ENCODE results near the gene DCTN3. TPM values are rescaled to one million over a fixed set of nuclear protein-coding genes. Genes with fewer than 3 reads are reported as not detected.

Gene DCTN3
- total RNA-seq, 2 donors from 2014 or later: 65.2 to 76.3 TPM

GRCh38 chr9:34568133-34568532 is 52.2 kb downstream of the DCTN3 start:
- H3K27me3 ChIP-seq: no peaks in the 10 kb centered on the region
- no peaks in the 10 kb centered on the region for H3K9me3 ChIP-seq
- DNase-seq: no peak
- no peak overlapping the region for H3K4me3 ChIP-seq
- H3K36me3 ChIP-seq: no peaks in the 10 kb centered on the region
- TF ChIP-seq, protein P1, sequence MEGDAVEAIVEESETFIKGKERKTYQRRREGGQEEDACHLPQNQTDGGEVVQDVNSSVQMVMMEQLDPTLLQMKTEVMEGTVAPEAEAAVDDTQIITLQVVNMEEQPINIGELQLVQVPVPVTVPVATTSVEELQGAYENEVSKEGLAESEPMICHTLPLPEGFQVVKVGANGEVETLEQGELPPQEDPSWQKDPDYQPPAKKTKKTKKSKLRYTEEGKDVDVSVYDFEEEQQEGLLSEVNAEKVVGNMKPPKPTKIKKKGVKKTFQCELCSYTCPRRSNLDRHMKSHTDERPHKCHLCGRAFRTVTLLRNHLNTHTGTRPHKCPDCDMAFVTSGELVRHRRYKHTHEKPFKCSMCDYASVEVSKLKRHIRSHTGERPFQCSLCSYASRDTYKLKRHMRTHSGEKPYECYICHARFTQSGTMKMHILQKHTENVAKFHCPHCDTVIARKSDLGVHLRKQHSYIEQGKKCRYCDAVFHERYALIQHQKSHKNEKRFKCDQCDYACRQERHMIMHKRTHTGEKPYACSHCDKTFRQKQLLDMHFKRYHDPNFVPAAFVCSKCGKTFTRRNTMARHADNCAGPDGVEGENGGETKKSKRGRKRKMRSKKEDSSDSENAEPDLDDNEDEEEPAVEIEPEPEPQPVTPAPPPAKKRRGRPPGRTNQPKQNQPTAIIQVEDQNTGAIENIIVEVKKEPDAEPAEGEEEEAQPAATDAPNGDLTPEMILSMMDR (IDR thresholded peaks at IDR 0.05): no peak
- intact Hi-C loops (cut with DNase I): no loop called here
- no peak overlapping the region for H3K9ac ChIP-seq (ENCODE audit: low read depth in 2 of 2, low read length in 2 of 2)
- no peak overlapping the region for H3K27ac ChIP-seq
- H3K4me1 ChIP-seq: no peaks in the 10 kb centered on the region

DNA sequence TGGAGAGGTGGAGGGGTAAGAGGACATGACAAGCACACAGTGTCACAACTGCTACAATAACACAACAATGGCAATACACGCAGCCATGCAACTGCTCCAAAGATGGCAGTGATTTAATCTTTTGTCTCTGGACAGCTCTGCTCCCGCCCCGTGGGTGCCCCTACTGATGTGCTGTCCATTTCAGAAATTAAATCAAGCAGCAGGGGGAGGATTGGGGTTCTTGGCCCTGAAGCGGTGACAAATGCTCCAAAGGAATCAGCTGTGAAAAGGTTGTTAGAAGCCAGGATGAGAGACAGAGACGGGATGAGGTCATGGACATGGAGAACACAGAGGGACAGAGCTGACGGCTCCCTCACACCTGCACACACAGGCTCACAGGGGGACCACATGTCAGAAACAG is 53.3 kb downstream of the DCTN3 start:
- Histone ChIP-seq H3K9ac (ENCODE audit: low read depth in 2 of 2, low read length in 2 of 2) (no peak overlapping the region), H3K4me3 (no peak overlapping the region), H3K27me3 (no peaks in the 10 kb centered on the region), H3K27ac (no peak overlapping the region), H3K4me1 (no peaks in the 10 kb centered on the region), H3K36me3 (no peaks in the 10 kb centered on the region), H3K9me3 (no peaks in the 10 kb centered on the region)
- no peak for DNase-seq
- TF ChIP-seq, protein P1 (IDR thresholded peaks at IDR 0.05): no peak
- intact Hi-C loops (cut with DNase I): no loop called here

GRCh38 chr9:34566322-34566721 is 54.0 kb downstream of the DCTN3 start:
- TF ChIP-seq, protein P1 (IDR thresholded peaks at IDR 0.05): no peak
- Histone ChIP-seq H3K27me3 (no peaks in the 10 kb centered on the region), H3K4me3 (no peak overlapping the region), H3K27ac (no peak overlapping the region), H3K36me3 (no peaks in the 10 kb centered on the region), H3K9ac (ENCODE audit: low read depth in 2 of 2, low read length in 2 of 2) (no peak overlapping the region), H3K4me1 (no peaks in the 10 kb centered on the region), H3K9me3 (no peaks in the 10 kb centered on the region)
- intact Hi-C loops (cut with DNase I): no loop called here
- no peak for DNase-seq

DNA sequence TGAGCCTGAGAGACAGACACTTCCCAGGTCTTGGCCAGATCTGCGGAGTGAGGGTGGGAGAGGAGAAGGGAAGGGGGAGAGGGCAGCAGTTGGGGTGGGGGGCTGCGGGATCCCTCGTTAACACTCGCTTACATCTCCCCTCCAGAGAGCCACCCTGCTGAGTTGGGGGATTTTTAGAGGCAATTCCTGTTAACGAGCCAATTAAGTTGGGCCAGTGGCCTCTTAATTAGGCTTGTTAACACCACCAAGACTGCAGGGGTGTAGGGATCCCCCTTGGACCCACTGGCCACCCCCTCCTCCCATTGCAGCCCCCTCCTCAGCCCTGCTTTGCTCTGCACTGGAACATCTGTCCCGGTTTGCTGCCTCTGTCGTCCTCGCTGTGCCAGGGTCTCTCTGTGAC is 54.4 kb downstream of the DCTN3 start:
- intact Hi-C loops (cut with DNase I): no loop called here
- TF ChIP-seq, protein P1 (IDR thresholded peaks at IDR 0.05): no peak
- Histone ChIP-seq H3K27ac (no peak overlapping the region), H3K9ac (ENCODE audit: low read depth in 2 of 2, low read length in 2 of 2) (no peak overlapping the region), H3K4me3 (no peak overlapping the region), H3K27me3 (no peaks in the 10 kb centered on the region), H3K9me3 (no peaks in the 10 kb centered on the region), H3K36me3 (no peaks in the 10 kb centered on the region), H3K4me1 (no peaks in the 10 kb centered on the region)
- no peak for DNase-seq

DNA sequence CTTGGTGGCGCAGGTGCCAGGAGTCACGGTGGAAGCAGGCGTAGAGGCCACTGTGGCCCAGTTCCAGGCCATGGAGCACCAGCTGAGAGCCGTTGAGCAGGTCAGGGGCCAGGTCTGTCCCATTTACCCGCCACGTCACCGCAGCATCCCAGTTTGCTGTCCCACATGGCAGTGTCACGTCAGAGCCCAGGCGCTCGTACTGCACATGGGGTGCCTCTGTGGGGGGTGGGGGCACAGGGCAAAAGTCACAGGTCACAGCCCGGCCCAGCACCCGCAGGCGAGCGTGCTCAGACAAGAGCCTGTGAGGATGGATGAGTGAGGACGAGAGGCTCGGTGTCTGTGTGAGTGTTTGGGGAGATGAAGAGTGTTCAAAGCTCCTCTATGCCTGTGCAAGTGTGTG is 55.7 kb downstream of the DCTN3 start:
- TF ChIP-seq, protein P1 (IDR thresholded peaks at IDR 0.05): no peak
- H3K9ac ChIP-seq (ENCODE audit: low read depth in 2 of 2, low read length in 2 of 2): no peak overlapping the region
- no peak for DNase-seq
- intact Hi-C loops (cut with DNase I): no loop called here
- H3K4me3 ChIP-seq: no peak overlapping the region
- no peaks in the 10 kb centered on the region for H3K9me3 ChIP-seq
- H3K27ac ChIP-seq: no peak overlapping the region
- peaks cover 4% of the 10 kb centered on the region for H3K4me1 ChIP-seq
- no peaks in the 10 kb centered on the region for H3K36me3 ChIP-seq
- peaks cover 3% of the 10 kb centered on the region for H3K27me3 ChIP-seq

Other genes starting within 250 kb of the DCTN3 start
- gene MYORG, start 243.6 kb downstream of the DCTN3 start, total RNA-seq: 10 to 100 TPM; 57.0 to 68.6 TPM
- gene FAM219A, start 161.9 kb downstream of the DCTN3 start, total RNA-seq: 1 to 10 TPM; 6.3 to 7.5 TPM
- not detected for gene DNAI1, start 161.7 kb downstream of the DCTN3 start, total RNA-seq
- 1 to 10 TPM; 1.2 to 1.3 TPM for gene ENHO, start 97.5 kb downstream of the DCTN3 start, total RNA-seq
- gene CNTFR, start 30.8 kb downstream of the DCTN3 start, total RNA-seq: 1 to 10 TPM; 1.8 to 1.9 TPM
- gene RPP25L, start 8.4 kb downstream of the DCTN3 start, total RNA-seq: 10 to 100 TPM; 37.0 to 54.4 TPM
- gene ARID3C, start 8.6 kb upstream of the DCTN3 start, total RNA-seq: not detected
- 100 to 1,000 TPM in 1 of 2 donors, 10 to 100 TPM in 1; 49.6 to 114 TPM for gene SIGMAR1, start 17.3 kb upstream of the DCTN3 start, total RNA-seq
- gene GALT, start 26.2 kb upstream of the DCTN3 start, total RNA-seq: 10 to 100 TPM; 37.8 to 45.6 TPM
- 10 to 100 TPM; 10.5 to 10.6 TPM for gene IL11RA, start 31.7 kb upstream of the DCTN3 start, total RNA-seq
- gene CCL27, start 42.2 kb upstream of the DCTN3 start, total RNA-seq: not detected
- gene CCL19, start 70.8 kb upstream of the DCTN3 start, total RNA-seq: 1 to 10 TPM; 2.2 to 5.0 TPM
- 10 to 100 TPM; 27.3 to 42.2 TPM for gene CCL21, start 89.6 kb upstream of the DCTN3 start, total RNA-seq